Smooth muscle cell (in vitro differentiated cells): Measurements from ENCODE around the gene KLF2. TPM values are rescaled to one million over a fixed set of nuclear protein-coding genes. Genes with fewer than 3 reads are reported as not detected.
"Not testable (repeated sequence)": the region's sequence is repeated elsewhere in the genome, so short reads cannot be mapped to it uniquely, and the experiment has no call there.

Experiments used
- DNase-seq: peaks from one replicate; lab custom pipeline; 2025; ENCODE audit not compliant: unreplicated experiment; lab: John Stamatoyannopoulos, UW
- H2AFZ ChIP-seq: fragments of 200-600 bp; sonication (generic); 2 replicates; pipeline ENCODE4 v1.6.0; 2016; ENCODE audit warnings: antibody characterized with exemption, low read depth, mild to moderate bottlenecking
- H3F3A ChIP-seq: fragments of 200-600 bp; sonication (generic); 2 replicates; pipeline ENCODE4 v1.6.0; 2017; ENCODE audit warnings: antibody characterized with exemption, low read depth
- H3K27ac ChIP-seq: fragments of 200-600 bp; sonication (generic); 2 replicates; pipeline ENCODE4 v1.5.1; 2016; ENCODE audit warnings: low read depth, mild to moderate bottlenecking
- H3K27me3 ChIP-seq: fragments of 200-600 bp; sonication (generic); 2 replicates; pipeline ENCODE4 v1.6.1; 2016; ENCODE audit warnings: low read depth, mild to moderate bottlenecking
- H3K36me3 ChIP-seq: fragments of 200-600 bp; sonication (generic); 2 replicates; pipeline ENCODE4 v1.5.1; 2016; ENCODE audit warnings: low read depth
- H3K4me1 ChIP-seq: fragments of 200-600 bp; sonication (generic); 2 replicates; pipeline ENCODE4 v1.5.1; 2016; ENCODE audit warnings: low read depth
- H3K4me2 ChIP-seq: fragments of 200-600 bp; sonication (generic); 2 replicates; pipeline ENCODE4 v1.6.0; 2016; ENCODE audit warnings: mild to moderate bottlenecking
- H3K4me3 ChIP-seq: fragments of 200-600 bp; sonication (generic); 2 replicates; pipeline ENCODE4 v1.5.1; 2016; ENCODE audit warnings: mild to moderate bottlenecking
- H3K79me2 ChIP-seq: fragments of 200-600 bp; sonication (generic); 2 replicates; pipeline ENCODE4 v1.6.0; 2016; ENCODE audit warnings: low read depth, mild to moderate bottlenecking
- H3K9ac ChIP-seq: fragments of 200-600 bp; sonication (generic); 2 replicates; pipeline ENCODE4 v1.6.0; 2016; ENCODE audit warnings: low read depth
- H3K9me3 ChIP-seq: fragments of 200-600 bp; sonication (generic); replicated peaks from 2 replicates; pipeline ENCODE4 v1.5.1; 2016; ENCODE audit warnings: low read depth
- H4K20me1 ChIP-seq: fragments of 200-600 bp; sonication (generic); 2 replicates; pipeline ENCODE4 v1.6.0; 2016; ENCODE audit warnings: low read depth
- CTCF ChIP-seq: fragments of 200-600 bp; sonication (generic); IDR thresholded peaks from 2 replicates; pipeline ENCODE4 v1.5.1; 2017; ENCODE audit warnings: borderline replicate concordance, mild to moderate bottlenecking, antibody characterized with exemption; ENCODE audit not compliant: insufficient read depth, poor library complexity, severe bottlenecking
- WGBS: methylation state at CpG from one replicate; pipeline ENCODE4 v1.1.7; 2016; ENCODE audit warnings: low lambda C conversion rate; 5-methylcytosine and 5-hydroxymethylcytosine counted together
- polyA plus RNA-seq: library from polyadenylated mRNA; unstranded; fragments of >200 nt; fragmentation: Nextera tagmentation; extraction: Ambion mirVana; gene quantifications from 2 replicates; pipeline ENCODE4 v1.2.1, GENCODE V29; 2016
- total RNA-seq: library from RNA; depleted of rRNA; stranded (reverse); fragments of >200 nt; gene quantifications from 2 replicates; pipeline ENCODE4 v1.2.3, GENCODE V29; 2014

Gene KLF2
- total and polyA plus RNA-seq, 2 experiments from 2014 or later: 2.7 to 18.0 TPM

- H3K9ac ChIP-seq, H3F3A ChIP-seq, DNase-seq, H3K27me3 ChIP-seq, H3K4me2 ChIP-seq, H3K4me3 ChIP-seq, H3K27ac ChIP-seq, H3K4me1 ChIP-seq, H3K36me3 ChIP-seq, H3K79me2 ChIP-seq, H2AFZ ChIP-seq, H4K20me1 ChIP-seq, H3K9me3 ChIP-seq: not testable (repeated sequence)
- 90% methylated on average over 6 of the region's 6 CpGs for WGBS
Measured at GRCh38 chr19:16305060-16305459, 19.6 kb upstream of the KLF2 start.

GRCh38 chr19:16306728-16307402 is 17.8 kb upstream of the KLF2 start:
- Histone ChIP-seq H4K20me1 (no peaks in the 10 kb centered on the region), H3F3A (no peaks in the 10 kb centered on the region), H3K4me1 (no peaks in the 10 kb centered on the region), H3K9me3 (no peaks in the 10 kb centered on the region), H2AFZ (no peak overlapping the region), H3K4me3 (no peak overlapping the region), H3K79me2 (no peaks in the 10 kb centered on the region), H3K9ac (no peak overlapping the region), H3K27ac (no peak overlapping the region), H3K27me3 (no peaks in the 10 kb centered on the region), H3K4me2 (no peak overlapping the region), H3K36me3 (no peaks in the 10 kb centered on the region)
- no peak for DNase-seq
- WGBS: 86% methylated on average over 21 of the region's 21 CpGs
- no peak for TF ChIP-seq CTCF

- Histone ChIP-seq H3K27ac (no peak overlapping the region), H3F3A (no peaks in the 10 kb centered on the region), H3K79me2 (no peaks in the 10 kb centered on the region), H3K9ac (no peak overlapping the region), H3K27me3 (no peaks in the 10 kb centered on the region), H2AFZ (no peak overlapping the region), H3K9me3 (no peaks in the 10 kb centered on the region), H3K4me1 (no peaks in the 10 kb centered on the region), H3K4me3 (no peak overlapping the region), H3K36me3 (no peaks in the 10 kb centered on the region), H4K20me1 (no peaks in the 10 kb centered on the region), H3K4me2 (no peak overlapping the region)
- TF ChIP-seq CTCF: no peak
- DNase-seq: no peak
- WGBS: 90% methylated on average over 4 of the region's 5 CpGs
Measured at GRCh38 chr19:16308081-16308480, 16.5 kb upstream of the KLF2 start.

- no peak overlapping the region for H3K4me2 ChIP-seq
- no peaks in the 10 kb centered on the region for H3F3A ChIP-seq
- H4K20me1 ChIP-seq: no peaks in the 10 kb centered on the region
- no peaks in the 10 kb centered on the region for H3K36me3 ChIP-seq
- H3K9ac ChIP-seq: no peak overlapping the region
- no peak overlapping the region for H2AFZ ChIP-seq
- H3K27me3 ChIP-seq: no peaks in the 10 kb centered on the region
- DNase-seq: no peak
- H3K4me1 ChIP-seq: no peaks in the 10 kb centered on the region
- no peak for TF ChIP-seq CTCF
- H3K27ac ChIP-seq: no peak overlapping the region
- no peaks in the 10 kb centered on the region for H3K79me2 ChIP-seq
- H3K4me3 ChIP-seq: no peak overlapping the region
- WGBS: 80% methylated on average over 3 of the region's 3 CpGs
- H3K9me3 ChIP-seq: no peaks in the 10 kb centered on the region
Measured at GRCh38 chr19:16309643-16310042, 15.0 kb upstream of the KLF2 start.
